G401.6 (cell line): Measurements from ENCODE around the gene OSBPL5.

Source experiments
- FAIRE-seq: peaks from 2 replicates; lab custom pipeline; 2012; peaks lifted over from hg19 to GRCh38; lab: Jason Lieb, UNC

The OSBPL5 gene

DNA sequence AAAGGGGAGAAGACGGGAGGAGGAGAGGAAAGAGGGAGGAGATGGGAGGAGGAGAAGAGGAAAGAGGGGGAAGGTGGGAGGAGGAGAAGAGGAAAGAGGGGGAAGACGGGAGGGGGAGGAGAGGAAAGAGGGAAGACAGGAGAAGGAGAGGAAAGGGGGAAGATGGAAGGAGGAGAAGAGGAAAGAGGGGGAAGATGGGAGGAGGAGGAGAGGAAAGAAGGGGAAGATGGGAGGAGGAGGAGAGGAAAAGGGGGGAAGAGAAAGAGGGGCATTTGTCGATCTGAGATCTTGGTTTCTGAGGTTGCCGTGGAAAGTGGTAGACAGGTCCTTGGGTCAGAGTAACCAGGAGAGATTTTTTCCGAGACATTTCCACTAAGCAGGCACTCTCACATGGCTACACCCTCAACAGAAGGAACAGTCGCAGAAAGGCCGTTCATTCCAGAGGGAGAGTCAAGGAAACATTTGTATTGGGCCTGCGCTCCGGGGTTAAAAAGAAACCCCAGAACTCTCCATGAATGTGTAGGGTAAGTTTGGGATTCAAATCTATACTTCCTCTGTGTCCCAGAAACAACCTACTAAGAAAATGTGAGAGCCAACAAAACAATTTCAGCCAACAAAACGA, 68.1 kb downstream of the OSBPL5 start:
- FAIRE-seq = no peak

DNA sequence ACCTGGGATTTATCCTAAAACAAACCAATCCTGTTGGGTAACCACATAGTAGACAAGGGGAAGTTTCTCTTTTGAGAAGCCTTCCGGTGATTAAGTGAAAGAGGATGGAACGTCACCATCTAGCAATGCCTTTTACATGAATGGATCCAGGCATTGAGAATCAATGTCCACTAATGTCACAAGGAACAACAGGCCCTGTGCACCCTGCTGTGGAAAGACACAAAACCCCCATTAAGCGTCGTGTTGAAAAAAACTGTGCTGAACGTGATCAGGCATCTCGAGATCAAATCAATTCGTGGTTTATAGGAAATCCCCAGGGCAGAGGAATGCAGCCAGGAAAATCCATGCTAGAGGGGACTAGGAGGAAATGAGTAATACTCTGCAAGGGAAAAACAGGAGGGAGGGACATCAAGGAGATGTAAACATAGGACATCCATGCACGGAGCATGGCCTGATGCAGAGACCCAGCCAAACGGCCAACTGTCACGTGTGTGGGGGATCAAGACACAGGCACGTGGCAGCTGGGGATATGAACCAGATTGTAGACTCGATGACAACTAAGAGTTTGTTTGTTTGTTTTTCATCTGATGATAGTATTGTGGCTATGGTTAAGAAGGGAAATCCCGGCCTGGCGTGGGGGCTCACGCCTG, 69.3 kb downstream of the OSBPL5 start:
- no peak for FAIRE-seq

DNA sequence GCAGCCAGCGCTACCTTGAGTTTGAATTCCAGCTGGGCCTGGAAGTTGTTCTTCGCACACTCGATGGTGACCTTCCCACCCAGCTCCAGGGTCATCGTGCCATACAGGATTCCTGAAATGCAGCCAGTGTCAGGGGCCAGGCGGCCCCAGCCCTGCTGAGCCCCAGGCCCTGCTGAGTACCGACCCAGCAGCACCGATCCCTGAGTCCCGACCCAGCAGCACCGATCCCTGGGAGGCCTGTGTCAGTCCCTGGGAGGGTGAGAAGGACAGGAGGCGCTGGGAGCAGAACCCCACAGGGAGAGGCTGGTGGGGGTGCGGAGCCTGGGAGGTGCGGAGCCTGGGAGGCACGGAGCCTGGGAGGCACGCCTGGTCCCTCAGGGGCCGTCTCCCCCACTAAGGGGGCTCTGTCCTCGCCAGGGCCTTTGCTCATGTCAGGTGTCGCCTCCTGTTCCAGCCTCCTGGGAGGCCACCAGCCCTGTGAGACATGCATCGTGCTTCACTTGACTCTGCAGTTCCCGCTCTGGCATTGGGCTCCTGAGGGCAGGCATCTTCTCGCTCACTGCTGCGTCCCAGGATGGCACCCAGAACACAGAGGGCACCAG, 70.8 kb downstream of the OSBPL5 start:
- FAIRE-seq = no peak

DNA sequence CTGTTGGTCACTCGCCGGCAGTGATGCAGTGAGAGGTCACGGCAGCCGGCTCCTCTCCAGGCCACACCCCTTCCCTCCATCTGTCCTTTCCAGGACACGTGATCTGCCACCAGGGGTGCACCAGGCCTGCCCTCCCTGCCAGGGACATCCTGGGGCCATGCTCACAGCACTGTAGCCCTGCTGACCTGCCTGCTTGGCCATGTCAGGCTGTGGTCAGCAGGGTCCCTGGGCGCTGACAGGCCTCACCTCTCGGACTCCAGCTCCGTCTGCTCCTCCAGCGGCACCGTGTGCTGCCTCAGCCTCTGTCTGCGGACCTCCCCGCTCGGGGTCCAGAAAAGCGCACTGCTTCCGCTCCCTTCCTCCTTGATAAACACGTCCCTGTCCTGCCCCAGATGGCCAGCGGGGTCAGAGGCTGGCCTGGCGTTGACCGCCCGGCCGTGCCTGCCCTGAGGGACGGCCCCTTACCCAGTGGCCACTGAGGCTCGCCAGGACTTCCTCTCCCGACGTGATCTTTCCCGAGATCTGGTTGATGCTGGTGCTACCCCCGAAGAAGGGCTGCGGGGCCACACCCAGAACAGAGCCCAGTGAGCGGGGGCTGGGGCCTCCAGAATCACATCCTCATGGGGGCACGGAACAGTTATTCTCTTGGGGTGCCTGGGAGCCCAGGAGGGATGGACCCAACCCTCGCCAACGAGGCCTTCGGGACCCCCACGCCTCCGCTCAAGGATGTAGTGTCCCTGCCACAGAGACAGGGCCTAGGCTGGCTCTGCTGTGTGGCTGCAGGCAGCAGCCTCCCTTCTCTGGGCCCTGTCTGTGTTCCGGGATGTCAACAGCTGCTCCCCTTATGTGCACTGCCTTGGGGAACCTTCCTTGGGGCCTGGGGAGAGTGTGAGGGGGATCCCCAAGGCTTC, 71.6 kb downstream of the OSBPL5 start:
- FAIRE-seq = no peak

DNA sequence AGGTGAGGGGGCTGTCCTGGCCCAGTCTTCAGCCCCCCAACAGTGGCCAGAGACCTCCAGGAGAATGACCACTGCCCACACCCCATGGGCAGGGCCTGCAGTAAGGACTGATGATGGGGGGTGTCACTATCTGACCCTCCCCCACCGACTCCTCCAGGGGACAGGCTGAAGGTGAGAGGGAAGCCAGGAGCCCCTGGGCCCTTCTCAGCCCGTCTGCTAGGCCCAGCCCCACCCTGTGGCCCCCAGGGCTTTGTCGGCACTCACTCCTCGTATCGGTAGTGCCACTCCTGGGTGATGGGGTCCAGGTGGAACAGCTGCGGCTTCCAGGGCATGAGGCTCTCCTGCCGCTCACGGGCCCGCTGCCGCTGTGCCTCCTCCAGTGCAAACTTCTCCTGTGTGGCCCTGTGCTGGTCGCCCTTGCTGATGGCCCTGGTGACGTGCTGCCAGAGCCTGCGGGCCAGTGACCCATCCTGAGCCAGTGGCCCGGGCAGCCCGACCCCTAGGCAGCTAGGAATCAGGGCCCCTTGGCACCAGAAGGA, 72.4 kb downstream of the OSBPL5 start:
- FAIRE-seq = no peak

DNA sequence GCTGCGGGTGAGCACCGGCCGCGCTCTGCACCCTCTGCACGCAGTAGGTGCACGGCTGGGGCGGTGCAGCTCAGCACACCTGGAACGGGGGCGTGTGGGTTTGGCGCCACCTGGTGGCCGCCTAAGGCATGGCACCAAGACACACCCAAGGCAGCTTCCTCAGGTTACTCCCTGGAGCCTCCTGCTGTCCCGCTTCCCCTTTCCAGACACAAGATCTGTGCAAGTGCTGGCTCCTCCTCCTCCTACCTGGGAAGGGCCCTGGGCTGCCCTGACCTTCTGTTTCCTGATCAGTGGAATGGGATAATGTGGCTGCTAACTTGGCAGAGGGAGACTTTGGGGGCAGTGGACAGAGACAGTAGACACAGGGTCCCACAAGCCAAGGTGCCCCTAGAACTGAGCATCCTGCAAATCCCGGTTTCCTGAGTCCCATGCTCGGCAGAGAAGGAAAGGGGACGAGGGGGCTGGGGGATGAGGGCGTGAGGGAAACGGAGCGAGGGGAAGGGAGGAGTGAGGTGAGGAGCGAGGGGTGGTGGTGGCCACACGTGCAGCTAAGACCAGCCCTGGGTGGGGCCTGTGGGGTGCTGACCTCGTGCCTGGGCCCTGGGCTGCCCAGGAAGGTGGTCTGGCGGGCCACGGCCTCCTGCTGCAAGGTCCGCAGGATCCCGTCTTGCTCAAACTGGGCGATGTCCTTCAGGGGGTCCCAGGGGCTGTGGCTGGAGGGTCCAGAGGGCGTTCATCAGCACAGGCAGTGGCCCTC, 73.1 kb downstream of the OSBPL5 start:
- FAIRE-seq = peak; percentile 41

DNA sequence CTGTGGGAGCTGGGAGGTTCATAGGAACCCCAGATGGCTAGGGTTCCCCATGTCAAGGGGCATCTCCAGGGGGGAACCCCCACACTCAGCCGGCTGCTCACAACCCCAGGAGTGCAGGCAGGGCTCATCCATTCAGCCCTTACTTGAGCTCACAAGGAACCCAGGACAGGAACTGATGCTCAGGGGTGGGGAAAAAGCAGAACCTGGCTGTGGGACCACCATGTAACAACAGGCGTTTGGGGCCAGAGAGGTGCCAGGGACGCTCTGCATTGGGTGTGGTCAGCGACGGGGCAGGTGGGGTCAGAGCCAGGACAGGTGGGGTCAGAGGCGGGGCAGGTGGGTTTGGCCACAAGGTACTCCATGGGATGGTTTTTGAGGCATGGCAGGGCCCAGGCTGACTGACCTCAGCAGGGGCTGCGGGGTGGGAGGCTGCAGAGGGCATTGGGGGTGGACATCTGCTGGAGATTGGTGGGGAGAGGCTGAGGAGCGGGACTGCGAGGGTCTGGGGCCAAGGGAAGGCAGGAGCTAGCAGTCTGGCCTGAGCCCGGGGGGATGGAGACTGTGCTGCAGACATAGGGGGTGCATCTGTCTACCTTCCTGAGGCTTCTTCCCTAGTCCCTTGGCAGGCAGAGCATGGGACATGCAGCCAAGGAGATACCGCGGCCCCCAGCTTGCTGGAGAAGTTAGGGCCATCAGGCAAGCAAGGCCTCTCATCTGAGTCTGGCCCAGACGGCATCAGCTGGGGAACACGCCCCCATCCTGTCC, 73.8 kb downstream of the OSBPL5 start:
- FAIRE-seq = no peak

DNA sequence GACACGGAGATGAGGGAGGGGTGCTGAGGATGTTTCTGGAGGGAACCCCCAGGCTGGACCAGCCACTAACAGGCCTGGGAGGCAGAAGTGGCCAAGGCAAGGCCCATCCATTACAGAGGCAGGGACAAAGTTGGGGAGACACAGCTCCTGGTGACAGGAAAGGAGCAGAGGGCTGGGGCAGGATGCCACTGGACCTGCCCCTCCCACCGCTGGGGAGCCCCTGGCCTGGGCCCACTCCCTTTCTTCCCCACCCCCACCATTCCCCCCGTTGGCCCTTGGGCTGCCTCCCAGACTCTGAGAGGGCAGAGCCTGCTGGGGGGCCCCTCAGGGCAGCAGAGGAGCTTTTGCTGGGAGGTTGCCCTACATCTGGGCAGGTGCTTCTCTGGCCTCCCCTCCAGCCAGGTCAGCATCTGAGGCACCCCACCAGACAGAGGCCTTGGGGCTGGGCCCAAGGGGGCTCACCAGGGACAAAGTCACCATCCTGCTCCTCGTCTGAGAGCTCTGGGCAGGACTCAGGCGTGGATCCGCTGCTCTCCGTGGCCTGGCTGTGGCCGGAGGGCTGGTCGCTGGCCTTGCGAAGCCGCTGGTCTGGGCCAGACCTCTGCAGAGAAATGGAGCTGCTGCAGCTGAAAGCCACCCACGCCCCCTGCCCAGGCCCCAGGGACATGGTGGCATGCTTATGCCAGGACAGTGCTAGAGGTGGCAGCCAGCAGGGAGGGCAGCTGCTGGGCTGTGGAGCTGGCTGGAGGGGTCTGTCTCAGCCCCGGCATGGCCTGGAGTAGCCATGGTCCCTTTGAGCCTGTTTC, 74.8 kb downstream of the OSBPL5 start:
- no peak for FAIRE-seq

DNA sequence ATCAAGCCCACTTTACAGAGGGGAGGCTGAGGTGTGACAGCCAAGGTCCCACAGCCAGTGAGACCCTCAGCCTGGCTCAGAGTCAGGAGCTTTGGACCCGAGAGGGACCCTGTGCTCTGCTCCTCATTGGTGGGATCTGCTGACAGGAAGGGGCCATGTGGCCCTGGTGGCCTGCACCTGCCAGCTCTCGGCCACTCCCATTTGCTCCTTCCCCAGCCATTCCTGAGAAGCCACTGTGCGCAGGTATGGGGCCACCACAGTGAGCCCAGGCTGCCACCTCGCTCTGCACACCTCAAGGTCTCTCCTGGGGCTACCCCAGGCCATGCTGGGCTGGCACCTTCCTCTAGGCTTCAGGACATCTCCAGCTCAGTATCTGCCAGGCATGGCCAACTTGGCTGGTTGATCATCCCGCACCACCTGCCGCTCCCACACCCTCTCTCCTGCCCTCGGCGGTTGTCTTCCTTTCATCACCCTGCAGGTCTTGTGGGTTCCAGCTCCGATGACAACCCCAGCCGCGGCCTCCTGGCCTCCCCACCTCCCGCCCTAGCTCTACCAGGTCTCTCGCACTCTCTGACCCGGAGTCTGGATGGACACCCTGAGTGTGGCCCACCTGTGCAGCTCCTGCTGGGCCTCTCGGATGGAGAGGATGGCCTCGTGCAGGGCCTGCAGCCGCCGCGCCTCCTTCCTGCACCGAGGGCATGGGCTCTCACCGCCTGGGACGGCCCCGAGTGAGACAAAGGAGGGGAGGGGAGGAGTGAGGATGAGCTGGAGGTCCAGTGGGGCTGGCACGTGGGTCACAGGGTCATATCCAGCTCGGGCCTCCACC, 75.7 kb downstream of the OSBPL5 start:
- no peak for FAIRE-seq

DNA sequence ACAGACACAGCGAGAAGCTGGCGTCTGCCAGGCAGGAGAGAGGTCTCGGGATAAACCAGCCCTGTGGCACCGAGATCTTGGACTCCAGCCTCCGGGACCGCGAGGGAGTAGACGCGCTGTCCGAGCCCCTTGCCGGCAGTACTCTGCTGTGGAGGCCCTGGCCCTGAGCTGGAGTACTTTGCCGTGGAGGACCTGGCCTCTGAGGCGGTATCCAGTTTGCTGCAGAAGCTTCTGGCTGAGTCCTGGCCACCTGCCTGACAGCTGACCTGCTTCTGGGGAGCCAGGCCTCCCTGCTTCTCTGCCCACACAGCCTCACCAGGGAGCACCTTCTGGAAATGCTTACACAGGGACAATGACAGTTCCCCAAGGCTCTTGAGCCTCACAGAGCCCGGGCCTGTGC, 76.3 kb downstream of the OSBPL5 start:
- FAIRE-seq = no peak

DNA sequence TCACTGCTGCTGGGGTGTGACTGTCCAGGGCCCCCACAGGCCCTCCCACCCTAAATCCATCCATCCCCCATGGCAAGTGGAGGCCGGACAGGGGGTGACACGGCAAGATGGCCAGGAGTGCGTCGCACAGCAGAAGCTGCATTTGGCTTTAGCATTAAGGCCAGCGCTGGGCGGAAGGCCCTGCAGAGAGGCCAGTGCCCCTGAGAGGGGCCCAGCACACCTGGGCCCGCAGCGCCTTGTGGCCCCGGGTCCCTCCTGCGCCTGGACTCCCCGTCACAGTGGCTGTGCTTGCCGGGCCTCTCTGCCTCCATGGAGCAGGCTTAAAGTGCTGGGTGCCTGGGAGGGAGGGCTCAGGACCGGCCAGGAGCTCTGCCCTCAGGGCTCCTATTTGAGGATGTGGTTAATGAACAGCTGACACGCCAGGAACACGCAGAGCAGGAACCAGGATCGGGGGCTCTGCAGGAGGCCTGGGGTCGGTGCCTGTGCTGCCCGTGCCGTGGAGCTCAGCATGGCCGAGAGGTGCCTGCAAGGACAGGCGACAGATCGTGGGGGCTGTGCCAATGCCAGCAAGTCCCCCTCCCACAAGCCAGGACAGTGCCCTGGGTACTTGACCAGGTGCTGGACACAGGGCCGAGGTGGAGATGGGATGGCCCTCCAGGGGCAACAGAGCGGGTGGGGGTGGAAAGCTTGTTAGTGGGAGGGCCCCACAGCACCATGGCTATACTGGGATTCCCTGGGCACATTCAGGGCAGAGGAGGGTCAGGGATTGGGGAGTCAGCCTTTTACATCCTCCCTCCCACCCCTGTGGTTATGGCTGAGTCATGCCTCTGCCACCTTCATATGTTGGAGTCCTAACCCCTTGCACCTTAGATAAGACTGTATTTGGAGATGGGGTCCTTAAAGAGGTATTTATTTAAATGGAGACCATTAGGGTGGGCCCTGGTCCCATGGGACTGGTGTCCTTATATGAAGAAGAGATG, 77.0 kb downstream of the OSBPL5 start:
- FAIRE-seq = no peak

DNA sequence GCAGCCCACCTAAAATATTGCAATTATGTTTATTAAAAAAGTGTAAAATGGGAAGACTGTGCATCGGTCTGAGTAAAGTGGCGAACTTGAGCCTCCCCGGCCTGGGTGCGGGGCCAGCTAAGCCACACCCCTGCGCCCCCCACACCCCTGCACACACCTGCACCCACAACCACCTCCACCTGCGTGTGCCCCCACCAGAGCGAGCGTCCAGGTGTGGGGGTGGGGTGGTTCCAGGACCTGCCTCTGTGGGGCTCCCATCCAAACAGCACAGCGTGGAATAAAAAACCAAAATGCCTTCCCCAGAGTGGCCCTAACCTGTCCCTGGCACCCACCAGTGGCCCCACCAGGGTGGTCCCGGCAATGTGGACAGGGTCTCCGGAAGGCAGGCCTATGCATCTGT, 77.7 kb downstream of the OSBPL5 start:
- FAIRE-seq = no peak

DNA sequence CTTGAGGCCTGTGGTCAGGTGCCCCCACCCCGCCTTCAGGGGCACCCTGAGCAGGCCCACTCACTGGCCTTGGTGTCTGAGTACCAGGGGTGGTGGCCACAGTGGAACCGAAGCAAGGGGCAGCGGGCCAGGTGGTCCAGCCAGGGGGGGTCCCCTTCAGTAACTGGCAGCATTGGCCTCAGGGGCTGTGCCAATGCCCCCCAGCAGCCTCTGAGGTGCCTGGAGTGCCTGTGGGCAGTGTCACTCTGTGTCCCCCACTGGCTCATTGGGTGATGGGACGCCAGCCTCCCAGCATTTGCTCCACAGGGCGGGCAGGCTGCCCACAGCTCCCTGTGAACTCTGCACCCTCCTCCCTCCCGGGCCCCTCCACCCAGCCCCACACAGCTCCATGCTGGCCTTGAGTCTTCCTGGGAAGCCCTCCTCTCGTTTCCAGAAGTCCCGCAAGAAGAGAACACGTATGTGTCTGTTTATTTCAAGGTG, 78.4 kb downstream of the OSBPL5 start:
- no peak for FAIRE-seq

DNA sequence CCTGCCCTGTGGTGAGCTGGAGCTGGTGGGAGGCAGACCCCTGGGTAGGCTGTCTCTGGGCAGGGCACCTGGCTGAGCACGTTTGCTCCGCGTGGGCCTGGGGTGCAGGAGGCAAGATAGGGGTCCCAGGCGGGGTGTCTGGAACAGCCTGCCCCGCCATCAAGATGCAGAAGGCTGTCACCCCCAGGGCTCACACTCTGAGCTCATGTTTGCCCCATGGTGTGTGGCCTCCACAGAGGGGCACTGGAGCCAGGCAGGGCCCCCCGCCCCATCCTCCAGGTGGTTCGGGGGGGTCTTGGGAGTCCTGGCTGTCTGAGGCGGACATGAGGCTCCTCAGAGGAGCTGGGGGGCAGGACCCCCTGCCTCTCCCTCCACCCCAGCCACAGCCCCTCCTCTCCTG, 79.0 kb downstream of the OSBPL5 start:
- FAIRE-seq = no peak

DNA sequence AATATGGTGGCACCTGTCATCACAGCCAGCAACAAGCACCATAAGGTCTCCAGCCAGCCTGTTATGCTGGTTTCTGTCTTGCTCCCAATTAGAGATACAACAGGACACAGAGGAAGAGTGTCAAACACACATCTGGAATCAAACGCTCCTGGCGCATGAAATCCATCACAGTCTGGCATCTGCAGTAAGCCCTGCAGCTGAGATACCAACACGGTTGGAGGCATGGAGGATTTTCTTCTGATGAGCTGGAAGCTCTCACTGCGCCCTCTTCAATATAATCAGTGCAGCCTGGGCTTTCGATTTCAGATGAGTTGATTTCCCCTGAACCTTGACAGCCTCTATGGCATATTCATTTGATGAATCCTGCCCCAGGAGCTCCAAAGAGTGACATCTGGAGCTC, 80.1 kb downstream of the OSBPL5 start:
- no peak for FAIRE-seq

DNA sequence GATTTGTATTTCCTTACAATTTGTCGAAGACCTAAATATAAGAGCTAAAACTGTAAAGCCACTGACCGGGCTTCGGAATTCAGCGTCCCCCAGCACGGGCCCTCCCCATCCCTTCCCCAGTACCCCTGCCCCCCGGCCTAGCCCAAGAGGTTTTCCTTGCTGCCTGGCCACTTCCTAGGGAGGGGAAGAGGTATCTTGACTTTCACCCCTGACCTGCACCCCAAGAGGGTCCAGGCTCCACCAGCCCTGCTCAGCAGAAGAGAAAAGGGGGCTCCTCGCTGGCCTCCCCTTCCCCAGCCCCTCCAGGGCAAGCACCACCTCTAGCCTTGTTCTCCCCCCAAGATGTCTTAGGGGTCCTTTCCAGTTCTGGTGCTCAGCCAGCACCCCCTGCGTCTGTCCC, 81.8 kb downstream of the OSBPL5 start:
- no peak for FAIRE-seq

DNA sequence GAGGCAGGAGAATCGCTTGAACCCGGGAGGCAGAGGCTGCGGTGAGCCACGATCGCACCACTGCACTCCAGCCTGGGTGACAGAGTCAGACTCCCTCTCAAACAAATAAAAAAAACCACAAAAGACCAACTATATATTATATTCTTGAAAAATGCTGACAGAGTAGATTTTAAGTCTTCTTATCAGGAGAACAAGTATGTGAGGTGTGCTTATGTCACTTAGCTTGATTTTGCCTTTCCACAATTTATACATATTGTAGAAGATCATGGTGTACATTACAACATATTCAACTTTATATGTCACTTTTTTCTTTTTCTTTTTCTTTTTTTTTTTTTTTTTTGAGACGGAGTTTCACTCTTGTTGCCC, 83.7 kb downstream of the OSBPL5 start:
- FAIRE-seq = no peak
